Hepatocyte (in vitro differentiated cells): ENCODE measurements around the gene SPACA4. TPM values are rescaled to one million over a fixed set of nuclear protein-coding genes. Genes with fewer than 3 reads are reported as not detected.

ENCODE experiments used
- DNase-seq: peaks from one replicate; pipeline ENCODE4 v3.0.0-alpha.2; 2016; ENCODE audit warnings: low spot score
- H2AFZ ChIP-seq: fragments of 200-600 bp; sonication (generic); 2 replicates; pipeline ENCODE4 v1.6.0; 2016; ENCODE audit warnings: antibody characterized with exemption, mild to moderate bottlenecking
- H3K27ac ChIP-seq: fragments of 200-600 bp; sonication (generic); 2 replicates; pipeline ENCODE4 v1.5.1; 2016; ENCODE audit warnings: mild to moderate bottlenecking
- H3K27me3 ChIP-seq: fragments of 200-600 bp; sonication (generic); 2 replicates; pipeline ENCODE4 v1.6.1; 2016
- H3K36me3 ChIP-seq: fragments of 200-600 bp; sonication (generic); replicated peaks from 2 replicates; pipeline ENCODE4 v1.5.1; 2016; ENCODE audit warnings: low read depth; ENCODE audit not compliant: insufficient read depth
- H3K4me1 ChIP-seq: fragments of 200-600 bp; sonication (generic); 2 replicates; pipeline ENCODE4 v1.5.1; 2016; ENCODE audit warnings: mild to moderate bottlenecking, moderate library complexity; ENCODE audit not compliant: insufficient read depth
- H3K4me2 ChIP-seq: fragments of 200-600 bp; sonication (generic); 2 replicates; pipeline ENCODE4 v1.6.0; 2016
- H3K4me3 ChIP-seq: fragments of 200-600 bp; sonication (generic); 2 replicates; pipeline ENCODE4 v1.5.1; 2016; ENCODE audit warnings: mild to moderate bottlenecking
- H3K79me2 ChIP-seq: fragments of 200-600 bp; sonication (generic); 2 replicates; pipeline ENCODE4 v1.6.0; 2017; ENCODE audit warnings: mild to moderate bottlenecking
- H3K9me2 ChIP-seq: fragments of 200-600 bp; sonication (generic); replicated peaks from 2 replicates; pipeline ENCODE4 v1.6.0; 2017; ENCODE audit warnings: mild to moderate bottlenecking; ENCODE audit not compliant: insufficient read depth
- H3K9me3 ChIP-seq: fragments of 200-600 bp; sonication (generic); 2 replicates; pipeline ENCODE4 v1.5.1; 2016; ENCODE audit warnings: low read depth, mild to moderate bottlenecking
- H4K20me1 ChIP-seq: fragments of 200-600 bp; sonication (generic); 2 replicates; pipeline ENCODE4 v1.6.0; 2016; ENCODE audit warnings: mild to moderate bottlenecking; ENCODE audit not compliant: insufficient read depth, poor library complexity, severe bottlenecking
- CTCF ChIP-seq: fragments of 200-600 bp; sonication (generic); IDR thresholded peaks from 2 replicates; pipeline ENCODE4 v1.5.1; 2016; ENCODE audit warnings: antibody characterized with exemption, mild to moderate bottlenecking; ENCODE audit not compliant: poor library complexity
- EZH2 ChIP-seq: fragments of 200-600 bp; sonication (generic); IDR thresholded peaks from 2 replicates; pipeline ENCODE4 v1.6.1; 2016; ENCODE audit warnings: antibody characterized with exemption, mild to moderate bottlenecking, borderline replicate concordance
- EZH2phosphoT487 ChIP-seq: fragments of 200-600 bp; sonication (generic); IDR thresholded peaks from one replicate; pipeline ENCODE4 v1.6.1; 2018; ENCODE audit warnings: antibody characterized with exemption, mild to moderate bottlenecking, low read depth, moderate library complexity; ENCODE audit not compliant: unreplicated experiment, severe bottlenecking
- WGBS: methylation state at CpG from one replicate; pipeline ENCODE4 v1.1.6; 2016; ENCODE audit warnings: low lambda C conversion rate; ENCODE audit errors: missing lambda C conversion rate; 5-methylcytosine and 5-hydroxymethylcytosine counted together
- polyA plus RNA-seq: library from polyadenylated mRNA; unstranded; fragments of >200 nt; fragmentation: Nextera tagmentation; extraction: Ambion mirVana; gene quantifications from 2 replicates; pipeline ENCODE4 v1.2.1, GENCODE V29; 2016
- total RNA-seq: library from RNA; depleted of rRNA; stranded (reverse); fragments of >200 nt; gene quantifications from 2 replicates; pipeline ENCODE4 v1.2.3, GENCODE V29; 2014

The SPACA4 gene
- total and polyA plus RNA-seq, 2 experiments from 2014 or later: 0.30 TPM; not detected in 1

DNA sequence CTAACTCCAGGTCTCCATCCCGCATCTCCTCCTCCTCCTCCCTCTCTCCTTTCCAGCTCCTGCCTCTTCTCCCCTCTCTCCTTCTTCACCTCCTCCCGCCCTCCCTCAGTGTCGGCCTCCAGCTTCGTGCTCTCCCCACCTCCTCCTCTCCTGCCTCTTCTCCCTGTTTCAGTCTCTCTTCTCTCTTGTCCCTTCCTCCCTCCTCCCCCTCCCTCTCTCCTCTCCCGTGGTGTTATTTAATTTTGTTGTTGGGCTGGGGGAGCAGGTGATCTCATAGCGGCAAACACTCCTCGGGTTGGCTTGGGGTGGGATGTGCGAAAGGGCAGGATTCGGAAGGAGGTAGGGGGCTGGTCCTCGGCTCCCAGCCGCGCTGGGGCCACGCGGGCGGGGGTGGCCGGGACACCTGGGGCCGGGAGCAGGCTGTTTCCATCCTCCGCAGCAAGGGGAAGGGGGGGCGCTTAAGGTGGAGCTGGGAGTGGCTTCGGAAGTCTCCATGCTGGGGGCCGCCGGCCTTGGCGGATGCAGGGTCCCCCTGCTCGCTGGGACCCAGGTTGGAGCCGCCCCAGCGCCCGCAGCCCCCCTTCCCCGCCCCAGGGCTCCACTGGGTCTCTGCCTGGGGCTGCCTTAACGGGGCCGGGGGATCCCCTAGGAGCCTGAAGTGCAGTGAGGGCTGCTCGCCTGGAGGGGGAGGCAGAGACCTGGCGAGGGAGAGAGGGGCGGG, 39.6 kb downstream of the SPACA4 start, which contains the start of gene CA11:
Gene CA11, minus strand, starts transcription at position 187 of the 721 bp plus-strand sequence. CDS start 555 bp downstream, outside the sequence.
- Histone ChIP-seq H3K4me1 (peaks cover 11% of the 10 kb centered on the region), H3K4me3 (peak within 1 kb of the TSS; percentile 57), H3K27me3 (no peaks in the 10 kb centered on the region), H4K20me1 (no peaks in the 10 kb centered on the region), H3K27ac (peak within 1 kb of the TSS; percentile 91), H3K4me2 (peak within 1 kb of the TSS; percentile 99), H3K79me2 (no peaks in the 10 kb centered on the region), H3K9me2 (no peaks in the 10 kb centered on the region), H3K9me3 (no peaks in the 10 kb centered on the region), H2AFZ (peak within 1 kb of the TSS; percentile 97), H3K36me3 (no peaks in the 10 kb centered on the region)
- no peak for TF ChIP-seq EZH2
- TF ChIP-seq CTCF: peak; percentile 93
- WGBS: 0% methylated on average over 7 of the region's 33 CpGs
- DNase-seq: peak; percentile 94

DNA sequence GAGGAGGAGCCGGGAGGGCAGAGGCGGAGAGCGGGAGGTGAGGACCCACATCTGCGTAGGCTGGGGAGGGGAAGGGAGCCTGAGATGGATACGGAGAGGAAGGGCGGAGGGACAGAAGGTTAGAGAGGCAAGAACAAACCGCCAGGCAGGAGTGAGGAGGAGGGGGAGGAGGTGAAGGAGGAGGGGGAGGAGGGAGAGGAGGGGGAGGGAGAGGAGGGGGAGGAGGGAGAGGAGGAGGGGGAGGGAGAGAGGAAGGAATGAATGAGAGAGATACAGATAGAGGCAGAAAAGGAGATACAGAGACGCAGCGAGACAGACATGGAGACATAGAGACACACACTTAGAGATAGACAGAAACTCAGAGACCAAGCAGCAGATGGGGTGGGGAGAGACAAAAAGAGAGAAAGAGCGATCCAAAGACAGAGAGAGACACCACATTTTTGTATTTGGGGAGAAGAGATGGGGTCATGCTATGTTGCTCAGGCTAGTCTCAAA, 40.2 kb downstream of the SPACA4 start:
- no peak overlapping the region for H3K4me3 ChIP-seq

DNA sequence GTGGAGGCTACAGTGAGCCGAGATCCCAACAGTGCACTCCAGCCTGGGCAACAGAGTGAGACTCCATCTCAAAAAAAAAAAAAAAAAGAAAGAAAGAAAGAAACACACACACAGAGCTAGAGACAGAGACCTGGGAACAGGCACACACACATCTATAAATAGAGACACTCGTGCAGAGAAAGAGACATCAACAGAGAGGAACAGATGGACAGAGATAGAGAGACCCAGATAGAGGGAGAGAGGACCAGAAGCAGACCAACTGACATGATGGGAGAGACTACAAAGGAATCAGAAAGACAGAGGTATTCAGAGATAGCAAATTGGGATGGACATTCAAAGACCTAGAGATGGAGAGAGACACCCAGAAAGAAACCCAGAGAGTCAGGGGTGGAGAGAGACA, 41.6 kb downstream of the SPACA4 start:
- Histone ChIP-seq H3K4me3 (no peak overlapping the region), H3K27me3 (no peaks in the 10 kb centered on the region), H3K4me2 (no peak overlapping the region), H3K36me3 (no peaks in the 10 kb centered on the region), H3K27ac (no peak overlapping the region), H3K4me1 (peaks cover 11% of the 10 kb centered on the region), H3K9me2 (no peaks in the 10 kb centered on the region), H3K9me3 (no peaks in the 10 kb centered on the region), H2AFZ (no peak overlapping the region), H4K20me1 (no peaks in the 10 kb centered on the region), H3K79me2 (no peaks in the 10 kb centered on the region)
- 60% methylated on average over 2 of the region's 2 CpGs for WGBS
- TF ChIP-seq EZH2phosphoT487 (no peak), EZH2 (no peak), CTCF (no peak)
- DNase-seq: no peak

More for the DNA sequence above, 40.2 kb downstream of the SPACA4 start:
- no peak for TF ChIP-seq EZH2
- TF ChIP-seq EZH2phosphoT487: no peak
- TF ChIP-seq CTCF: no peak
- 48% methylated on average over 3 of the region's 10 CpGs for WGBS
- peak overlapping the region; percentile 99 for H3K4me2 ChIP-seq
- H3K9me2 ChIP-seq: no peaks in the 10 kb centered on the region
- no peaks in the 10 kb centered on the region for H3K36me3 ChIP-seq
- H3K27ac ChIP-seq: no peak overlapping the region
- no peaks in the 10 kb centered on the region for H3K9me3 ChIP-seq
- no peaks in the 10 kb centered on the region for H3K79me2 ChIP-seq
- peak overlapping the region; percentile 97 for H2AFZ ChIP-seq
- no peak for DNase-seq
- H4K20me1 ChIP-seq: no peaks in the 10 kb centered on the region
- H3K27me3 ChIP-seq: no peaks in the 10 kb centered on the region
- H3K4me1 ChIP-seq: peaks cover 11% of the 10 kb centered on the region
